HG03442 (cell line): ENCODE measurements around the gene SLC23A1.

Experiments
- ATAC-seq: cut with Tn5 transposase; IDR thresholded peaks from one replicate; pipeline ENCODE4 v1.9.1; 2021; ENCODE audit warnings: mild to moderate bottlenecking, moderate library complexity; ENCODE audit not compliant: unreplicated experiment

Gene SLC23A1

DNA sequence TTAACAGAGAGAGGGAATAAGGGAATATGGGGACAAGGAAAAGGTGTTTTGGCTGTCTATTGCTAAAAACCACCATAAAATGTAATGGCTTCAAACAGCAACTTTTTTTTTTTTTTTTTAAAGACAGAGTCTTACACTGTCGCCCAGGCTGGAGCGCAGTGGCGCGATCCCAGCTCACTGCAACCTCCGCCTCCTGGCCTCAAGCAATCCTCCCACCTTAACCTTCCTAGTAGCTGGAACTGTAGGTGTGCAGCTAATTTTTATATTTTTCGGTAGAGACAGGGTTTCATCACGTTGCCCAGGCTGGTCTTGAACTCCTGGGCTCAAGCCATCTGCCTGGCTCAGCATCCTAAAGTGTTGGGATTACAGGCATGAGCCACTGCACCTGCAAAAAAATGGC, 25.1 kb upstream of the SLC23A1 start:
- no peak for ATAC-seq

DNA sequence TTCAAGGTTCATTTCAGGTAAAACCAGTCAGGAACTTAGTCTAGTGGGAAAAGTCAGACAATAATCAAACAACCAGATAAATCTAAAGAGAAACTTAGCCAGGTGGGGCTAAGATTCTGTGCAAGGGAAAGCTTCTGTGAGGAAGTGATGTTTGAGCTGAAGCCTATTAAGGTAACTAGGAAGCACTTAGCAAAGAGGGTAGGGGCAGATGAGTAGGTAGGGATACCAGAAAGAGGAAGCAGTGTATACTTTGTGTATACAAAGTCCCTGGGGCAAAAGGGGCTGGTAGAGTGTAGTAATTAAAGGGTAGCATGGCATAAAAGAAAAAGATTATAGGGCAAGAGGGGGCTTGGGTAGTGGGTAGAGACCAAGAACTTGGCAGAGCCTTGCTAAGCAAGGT, 24.4 kb upstream of the SLC23A1 start:
- ATAC-seq: no peak

DNA sequence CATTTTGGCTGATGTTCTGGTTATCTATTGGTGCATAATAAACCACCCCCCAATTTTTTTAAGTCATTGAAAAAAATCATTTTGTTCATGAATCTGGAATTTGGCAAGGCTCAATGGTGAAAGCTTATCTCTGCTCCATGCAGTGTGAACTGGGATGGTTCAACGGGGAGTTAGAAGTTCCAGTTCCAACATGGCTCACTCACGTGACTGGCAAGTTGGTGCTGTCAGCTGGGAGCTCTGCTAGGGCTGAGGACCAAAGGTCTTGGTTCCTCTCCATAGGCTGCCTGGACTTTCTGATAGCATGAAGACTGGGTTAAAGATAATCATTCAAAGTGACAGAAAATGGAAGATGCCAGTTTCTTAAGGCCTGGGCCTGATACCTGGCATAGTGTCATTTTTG, 23.9 kb upstream of the SLC23A1 start:
- no peak for ATAC-seq

DNA sequence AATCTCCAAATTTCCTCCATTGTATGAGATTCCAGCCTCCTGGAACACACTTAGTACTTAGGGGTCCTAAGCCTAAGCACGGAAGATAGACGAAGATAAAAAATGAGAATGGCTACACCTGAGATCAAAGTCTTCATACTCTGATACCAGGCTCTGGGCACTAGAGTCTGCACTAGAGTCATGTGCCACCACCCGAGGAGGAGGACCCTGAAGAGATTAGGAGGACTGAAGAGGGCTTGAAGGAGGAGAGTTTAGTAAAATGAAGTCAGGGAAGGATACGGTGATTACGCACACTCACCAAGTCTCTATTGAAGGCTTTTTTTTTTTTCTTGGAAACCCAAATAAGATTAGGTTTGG, 21.4 kb upstream of the SLC23A1 start:
- no peak for ATAC-seq

DNA sequence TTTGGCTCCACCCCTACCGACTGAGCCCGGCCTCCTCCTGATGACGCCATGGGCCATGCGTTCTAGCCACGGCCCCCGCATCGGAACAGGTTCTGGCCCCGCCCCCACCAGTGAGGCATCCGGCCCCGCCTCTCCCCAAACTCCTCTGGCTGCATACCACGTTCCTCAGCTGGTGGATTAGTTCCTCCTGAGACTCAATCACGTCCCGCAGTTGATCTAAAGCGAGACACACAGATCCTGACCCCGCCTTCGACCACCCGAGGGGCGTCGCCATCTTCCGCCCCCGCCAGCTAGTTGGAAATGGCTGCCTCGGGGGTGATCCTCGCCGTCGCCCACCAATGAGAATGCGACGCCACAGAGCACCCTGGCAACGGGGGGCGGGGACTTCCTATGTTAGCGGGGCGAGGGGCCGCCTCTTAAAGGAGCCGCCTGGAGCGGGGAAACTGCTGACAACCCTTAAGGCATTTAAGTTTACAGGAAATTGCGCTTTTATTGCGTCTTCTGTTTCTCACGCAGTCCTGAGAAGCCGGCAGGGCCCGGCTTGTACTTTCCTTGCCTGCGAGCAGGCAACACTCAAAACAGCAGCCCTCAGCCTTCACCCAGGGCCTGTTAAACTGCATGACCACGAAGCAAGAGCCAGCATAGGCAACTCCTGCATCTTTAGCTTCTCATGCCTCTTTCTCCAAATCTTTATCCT, 20.8 kb upstream of the SLC23A1 start, which contains the start of gene SPATA24:
SPATA24 (minus strand) TSS at position 303 of the 697 bp plus-strand sequence; CDS start at position 274, 29 bp downstream.
- ATAC-seq: peak; percentile 83

DNA sequence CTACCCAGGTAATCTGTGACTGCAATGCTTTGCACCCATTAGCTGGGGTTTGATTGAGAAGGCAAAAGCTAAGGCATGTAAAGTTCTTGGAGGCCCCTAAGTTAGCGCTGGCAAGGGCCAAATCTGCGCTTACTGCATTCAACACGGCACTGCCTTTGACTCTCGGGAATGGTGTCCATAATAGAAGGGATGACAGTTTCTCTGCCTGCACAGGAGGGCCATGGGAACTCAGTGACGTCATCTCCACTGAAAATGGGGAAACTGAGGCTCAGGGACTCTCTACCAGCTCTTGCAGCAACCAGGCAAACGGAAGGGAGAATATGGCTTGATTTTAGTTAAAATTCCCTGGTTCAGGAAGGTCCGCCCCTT, 20.3 kb upstream of the SLC23A1 start:
- no peak for ATAC-seq

DNA sequence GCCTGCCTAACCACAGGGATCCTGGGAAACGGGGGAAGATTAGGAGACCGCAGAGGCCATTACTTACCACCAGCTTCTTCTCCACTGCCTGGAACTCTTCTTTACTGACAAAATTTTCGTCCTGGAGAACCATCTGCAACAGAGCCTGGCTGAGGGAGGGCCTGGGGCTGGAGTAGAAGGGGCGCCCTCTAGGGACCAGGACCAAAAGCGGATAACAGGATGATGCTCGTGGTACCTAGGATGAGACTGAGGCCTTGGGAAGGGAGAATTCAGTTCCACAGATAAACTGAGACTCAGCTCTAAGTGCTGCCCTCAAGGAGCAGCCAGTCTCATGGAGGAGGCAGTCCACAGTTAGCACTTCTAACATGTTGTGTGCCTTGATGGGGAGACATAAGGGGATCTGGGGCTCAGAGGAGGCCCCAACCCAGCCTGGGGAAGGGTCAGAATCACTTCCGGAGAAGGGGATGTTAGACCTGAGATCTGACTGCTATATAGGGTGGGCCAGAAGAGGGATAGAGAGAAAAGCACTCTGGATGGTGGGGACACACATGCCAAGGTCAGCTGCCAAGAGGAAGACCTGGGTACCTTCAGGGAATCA, 19.6 kb upstream of the SLC23A1 start:
- no peak for ATAC-seq

DNA sequence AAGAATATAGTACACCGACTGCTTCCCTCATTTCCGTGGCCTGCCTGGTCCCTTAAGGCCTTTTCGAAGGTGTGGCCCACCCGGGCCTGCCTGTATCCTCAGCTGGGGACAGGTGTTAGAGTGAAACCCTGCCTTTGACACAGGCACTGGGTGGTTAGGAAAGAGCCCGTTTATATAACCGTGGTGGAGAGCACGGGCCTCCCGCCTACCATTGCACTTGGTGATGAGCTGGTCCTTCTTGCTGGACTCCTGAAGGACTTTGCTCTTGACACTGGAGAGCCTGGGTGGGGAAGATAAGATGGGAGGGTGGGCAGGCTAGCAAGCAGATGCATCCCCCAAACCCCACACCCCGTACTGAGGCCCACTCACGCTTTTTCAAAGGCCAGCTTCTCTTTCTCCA, 18.4 kb upstream of the SLC23A1 start:
- no peak for ATAC-seq

DNA sequence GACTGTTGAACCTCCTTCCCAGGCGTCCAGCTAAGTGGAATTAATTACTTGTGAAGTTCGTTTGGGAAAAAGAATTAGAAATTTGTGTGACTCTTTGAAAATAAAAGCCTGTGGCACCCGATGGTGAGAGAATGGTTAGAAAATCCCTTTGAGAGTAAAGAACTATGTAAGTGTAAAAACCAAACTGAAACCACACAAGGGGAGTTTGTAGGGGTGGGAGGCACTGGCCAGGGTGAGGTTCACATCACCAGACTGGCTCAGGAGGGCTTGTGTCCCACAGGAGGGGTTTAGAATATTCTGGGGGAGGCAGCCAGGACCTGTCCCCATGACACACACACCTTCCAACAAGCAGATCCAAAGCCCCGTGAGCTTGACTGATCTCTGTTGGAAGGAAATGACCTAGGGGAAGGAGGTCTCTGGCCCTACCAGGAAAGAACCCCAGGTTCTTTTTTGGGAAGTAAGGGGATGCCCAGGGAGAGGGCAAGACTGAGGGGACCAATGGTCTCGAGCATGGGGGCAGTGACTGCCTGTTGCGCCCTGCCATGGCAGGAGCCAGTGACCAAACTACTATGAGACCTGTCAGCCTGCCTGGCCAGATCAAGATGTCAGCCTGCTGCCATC, 16.5 kb upstream of the SLC23A1 start:
- ATAC-seq: no peak

DNA sequence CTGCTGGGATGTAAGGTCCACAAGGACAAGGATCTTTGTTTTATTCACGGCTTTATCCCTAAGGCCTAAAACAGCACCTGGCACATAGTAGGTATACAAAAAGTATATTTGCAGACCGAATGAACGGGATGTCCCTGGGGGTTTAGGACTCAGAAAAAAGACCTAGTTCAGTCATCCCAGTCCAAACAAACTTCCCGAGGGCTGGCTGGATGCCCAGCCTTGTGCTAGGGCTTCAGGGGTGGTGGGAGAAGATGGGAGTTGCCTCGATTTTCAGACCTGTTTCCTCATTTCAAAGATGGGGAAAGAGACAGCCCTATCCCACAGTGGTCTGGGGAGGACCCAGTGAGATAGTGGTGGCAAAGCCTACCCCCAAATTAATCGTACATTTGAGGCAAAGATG, 14.8 kb upstream of the SLC23A1 start:
- no peak for ATAC-seq

DNA sequence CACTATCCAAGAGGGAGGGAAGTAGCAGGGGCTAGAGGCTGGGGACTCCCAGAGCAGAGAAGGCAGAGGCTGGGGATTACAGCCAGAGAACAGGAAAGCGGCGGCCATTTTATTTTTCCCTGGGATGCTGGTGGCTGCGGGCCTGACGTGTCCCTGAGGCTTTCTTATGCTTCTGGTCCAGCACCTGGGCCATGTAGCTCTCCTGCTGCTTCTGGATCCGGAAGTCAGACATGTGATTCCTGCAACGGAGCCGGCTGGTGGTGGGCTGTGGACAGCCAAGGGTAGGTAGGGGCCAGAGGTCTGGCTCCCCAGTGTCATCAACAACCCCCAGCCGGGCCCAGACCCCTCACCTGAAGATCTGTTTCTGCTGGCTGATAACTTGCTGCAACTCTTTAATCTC, 13.6 kb upstream of the SLC23A1 start:
- ATAC-seq: no peak

DNA sequence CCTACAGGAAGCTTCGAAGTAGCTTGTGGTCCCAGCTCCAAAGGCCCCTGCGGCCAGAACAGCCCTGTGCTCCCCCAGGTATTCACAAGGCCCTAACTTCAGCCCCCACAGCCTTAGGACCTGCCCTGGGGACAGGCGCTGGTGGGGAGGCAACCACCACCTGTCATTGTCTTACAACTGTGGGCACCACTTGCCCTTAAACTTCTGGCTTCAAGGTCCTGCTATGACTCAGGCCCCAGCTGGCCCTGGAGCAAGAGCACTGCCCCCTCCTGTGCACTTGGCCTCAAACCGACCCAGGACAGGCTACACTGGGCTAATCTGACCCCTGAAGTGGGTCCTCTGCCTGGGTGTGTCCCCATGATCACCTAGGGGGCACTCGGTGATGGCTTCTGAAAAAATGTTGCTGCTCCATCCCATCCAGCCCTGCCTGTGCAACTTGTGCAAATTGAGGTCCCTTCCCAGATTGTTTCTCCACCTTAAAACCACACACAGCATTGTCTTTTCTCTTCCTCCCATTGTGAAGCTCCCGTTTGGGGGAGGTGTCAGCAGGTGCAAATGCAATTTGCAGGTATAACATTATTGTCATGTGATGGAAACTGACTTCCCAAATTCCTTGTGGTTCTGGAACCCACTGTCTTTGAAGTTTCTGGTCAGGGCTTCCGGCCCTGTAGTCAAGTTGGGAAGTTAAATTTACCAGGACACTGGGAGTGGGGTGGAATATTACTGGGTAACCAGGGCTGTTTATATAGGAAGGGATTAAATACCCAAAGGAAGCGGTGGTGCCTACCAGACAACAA, 12.9 kb upstream of the SLC23A1 start:
- ATAC-seq: no peak

DNA sequence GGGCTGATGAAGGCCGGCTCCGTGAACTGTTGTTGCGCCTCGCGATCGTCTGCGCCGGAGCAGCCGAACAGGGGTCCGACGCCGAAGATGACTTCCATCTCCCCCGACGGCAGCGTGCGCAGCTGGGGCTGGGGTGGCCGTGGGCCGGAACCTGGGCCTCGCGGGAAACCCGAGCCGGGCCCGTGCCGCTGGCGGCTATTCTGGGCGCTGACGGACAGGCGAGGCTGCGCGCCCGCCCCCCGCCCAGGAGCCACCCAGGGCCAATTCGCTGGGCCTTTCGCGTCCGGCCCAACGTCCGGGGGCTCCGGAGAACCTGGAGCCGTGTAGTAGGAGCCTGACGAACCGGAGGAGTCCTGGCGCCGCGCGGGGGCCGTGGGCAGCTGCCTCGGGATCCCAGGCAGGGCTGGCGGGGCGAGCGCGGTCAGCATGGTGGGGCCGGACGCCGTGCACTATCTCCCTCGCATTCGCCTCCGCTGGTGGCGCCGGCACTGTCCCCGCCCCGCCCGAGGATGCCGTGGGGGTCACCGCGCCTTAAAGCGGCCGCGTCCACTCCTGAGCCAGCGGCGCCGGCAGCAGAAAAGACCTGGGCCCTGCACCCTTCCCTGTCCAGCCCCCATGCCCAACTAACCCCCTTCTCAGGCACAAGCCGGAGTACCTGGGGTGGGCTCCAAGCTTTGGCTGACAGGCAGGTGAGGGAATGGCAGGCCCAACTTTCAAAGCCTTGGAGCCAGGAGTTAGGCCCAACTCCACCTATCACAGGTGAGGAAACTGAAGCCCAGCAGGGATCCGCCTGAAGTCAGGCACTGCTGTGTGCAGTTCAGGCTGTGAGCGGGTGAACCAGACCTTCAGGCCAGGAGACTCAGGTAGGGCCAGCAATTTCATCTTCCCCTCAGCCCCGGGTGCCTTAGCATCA, 11.8 kb upstream of the SLC23A1 start, which contains the start of gene PROB1:
PROB1 (minus strand) TSS at position 451 of the 913 bp plus-strand sequence; CDS start at position 428, 23 bp downstream.
- no peak for ATAC-seq

DNA sequence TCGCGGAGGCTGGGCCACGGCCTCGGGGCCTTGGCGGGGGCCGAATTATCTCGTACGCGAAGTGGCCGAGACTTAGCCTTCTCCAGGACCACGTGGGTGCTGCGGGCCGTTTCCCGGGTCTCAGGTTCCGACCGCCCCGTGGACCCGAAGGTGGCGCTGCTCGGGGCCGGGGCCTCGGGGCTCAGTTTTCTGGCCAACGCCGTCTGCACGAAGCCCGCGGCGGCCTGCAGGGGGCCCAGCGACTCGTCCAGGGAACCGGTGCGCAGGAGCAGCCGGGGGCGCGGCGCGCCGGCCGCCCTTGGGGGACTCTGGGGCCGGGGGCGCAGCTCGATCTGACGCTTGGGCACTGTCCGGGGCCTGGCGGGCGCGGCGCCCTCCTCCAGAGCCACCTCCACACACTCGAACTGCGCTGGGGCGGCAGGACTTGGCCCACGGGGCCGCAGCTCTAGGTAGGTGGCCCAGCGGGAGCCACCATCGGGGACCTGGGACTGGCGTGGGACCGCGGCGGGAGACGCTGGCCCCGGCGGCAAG, 11.1 kb upstream of the SLC23A1 start:
- ATAC-seq: no peak

DNA sequence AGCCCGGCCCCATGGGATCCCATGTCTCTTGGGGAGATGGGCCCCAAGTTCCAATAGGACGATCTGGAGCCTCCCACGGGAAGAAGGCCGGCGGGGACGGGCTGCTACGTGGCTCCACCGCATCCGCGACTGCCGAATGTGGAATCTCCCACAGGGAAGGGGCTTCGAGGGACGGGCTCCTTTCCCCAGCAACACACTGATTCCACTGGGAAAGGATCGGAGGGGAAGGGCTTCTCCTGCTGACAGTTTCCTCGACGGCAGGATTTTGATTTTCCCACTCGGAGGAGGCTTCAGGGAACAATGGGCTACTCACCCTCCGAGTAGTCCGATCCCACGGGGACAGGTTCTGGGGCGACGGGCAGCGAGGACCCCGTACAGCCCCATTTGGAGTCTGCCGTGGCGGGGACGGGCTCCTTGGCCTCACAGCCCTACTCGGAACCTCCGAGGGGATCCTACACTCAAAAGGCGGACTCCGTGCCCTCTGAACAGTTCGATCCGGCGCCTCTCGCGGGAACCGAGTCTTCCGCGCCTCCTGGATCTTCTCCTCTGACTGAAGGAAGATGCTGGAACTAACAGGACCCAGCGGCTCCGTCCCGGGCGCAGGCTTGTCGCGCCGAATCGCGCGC, 10.5 kb upstream of the SLC23A1 start:
- ATAC-seq: no peak

DNA sequence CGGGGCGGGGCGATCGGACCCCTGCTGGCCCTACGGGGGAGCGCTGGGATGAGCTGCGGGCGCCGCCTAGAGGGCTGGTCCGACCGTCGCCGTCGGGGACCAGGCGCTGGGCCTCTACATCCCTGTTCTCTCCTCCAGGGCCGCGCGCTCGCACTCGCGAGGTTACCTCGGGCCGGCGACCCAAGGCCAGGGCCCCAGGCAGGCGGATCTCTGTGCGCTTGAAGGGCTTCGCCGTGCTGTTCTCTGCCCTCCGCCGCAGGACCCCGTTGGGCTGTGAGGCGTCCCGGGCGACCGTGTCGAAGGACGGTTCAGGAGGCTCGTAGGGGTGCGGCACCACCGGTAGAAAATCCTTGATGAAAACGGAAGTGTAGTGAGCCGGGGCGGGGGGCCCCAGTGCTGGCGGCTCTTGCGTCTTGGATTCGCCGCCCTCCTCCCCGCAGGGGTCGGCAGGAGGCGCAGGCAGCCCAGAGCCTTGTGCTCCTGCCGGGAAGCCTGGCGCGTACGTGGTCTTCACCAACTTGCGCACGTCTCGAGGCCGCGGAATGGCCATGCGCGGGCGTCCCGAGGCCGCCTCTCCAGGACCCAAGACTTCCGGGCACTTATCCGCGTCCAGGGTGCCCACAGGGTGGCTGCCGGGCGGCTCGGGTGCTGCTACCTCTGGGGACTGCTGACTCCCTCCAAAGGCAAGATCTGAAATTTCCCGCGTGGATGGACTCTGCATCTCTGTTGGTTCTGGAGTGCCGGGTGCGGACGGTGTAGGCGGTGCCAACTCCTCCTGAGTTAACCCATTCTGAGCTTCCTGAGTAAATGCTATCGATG, 9.8 kb upstream of the SLC23A1 start:
- peak; percentile 45 for ATAC-seq

DNA sequence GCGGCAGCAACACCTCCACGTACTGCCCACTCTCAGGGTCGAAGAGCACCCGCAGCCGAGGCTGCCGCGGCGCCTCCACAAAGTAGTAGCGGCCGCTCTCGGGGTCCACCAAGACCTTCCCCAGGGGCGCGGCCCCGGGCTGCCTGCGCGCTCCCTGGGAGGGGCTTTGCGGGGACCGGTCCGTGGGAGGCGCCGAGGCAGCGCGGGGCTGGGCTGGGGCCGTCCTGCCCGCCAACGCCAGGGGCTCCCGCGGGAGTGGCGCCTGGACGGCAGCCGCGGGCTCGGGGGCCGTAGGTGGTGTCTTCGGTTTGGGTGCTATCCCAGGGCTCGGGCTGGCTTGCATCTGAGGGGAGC, 9.2 kb upstream of the SLC23A1 start:
- ATAC-seq: no peak

DNA sequence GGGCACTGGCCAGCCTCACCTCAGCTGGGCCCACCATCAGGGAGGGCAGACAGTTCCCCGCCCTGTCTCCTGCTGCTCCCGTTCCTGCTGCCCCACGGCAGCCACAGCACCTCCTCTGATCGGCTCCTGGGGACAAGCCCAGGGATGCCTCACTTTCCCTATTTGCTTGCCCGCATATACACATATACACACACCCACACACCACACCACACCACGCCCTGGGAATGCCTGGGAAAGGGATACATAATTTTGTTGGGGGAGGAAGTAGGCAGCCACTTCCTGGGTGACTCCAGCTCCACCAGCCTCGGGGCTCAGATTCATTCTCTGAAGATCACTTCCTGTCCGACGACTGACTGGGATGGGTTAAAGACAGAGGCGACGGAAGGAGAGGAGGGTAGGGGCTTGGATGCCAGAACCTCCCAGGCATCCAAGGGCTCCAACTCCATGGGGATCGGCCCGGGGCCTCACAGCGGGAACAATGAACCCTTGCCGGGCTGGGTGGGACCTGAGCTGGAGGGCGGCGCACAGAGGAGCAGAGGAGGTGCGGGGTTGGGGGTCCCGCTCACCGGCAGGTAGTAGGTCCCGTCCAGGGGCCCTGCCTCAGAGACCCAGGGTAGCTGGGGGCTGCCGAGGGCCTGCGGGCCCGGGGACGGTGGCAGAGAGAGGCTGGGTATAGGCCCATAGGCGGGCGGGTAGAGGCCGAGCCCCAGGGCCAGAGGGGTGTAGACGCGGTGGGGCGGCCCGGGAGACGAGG, 8.7 kb upstream of the SLC23A1 start:
- ATAC-seq: peak; percentile 0
